OCI-LY1 (cell line): ENCODE measurements around the gene SCN5A.

Experiments
- CTCF ChIP-seq: fragments of 200-600 bp; sonication (generic), shearing (Covaris generic); IDR thresholded peaks from 2 replicates; pipeline ENCODE4 v1.5.1; 2017; ENCODE audit warnings: mild to moderate bottlenecking, antibody characterized with exemption, low read length, moderate library complexity, mixed read lengths
- EZH2 ChIP-seq: fragments of 200-600 bp; sonication (generic), shearing (Covaris generic); IDR thresholded peaks from 2 replicates; pipeline ENCODE4 v1.8.0; 2017; ENCODE audit warnings: borderline replicate concordance, mixed run types, mild to moderate bottlenecking, antibody characterized with exemption, low read length, moderate library complexity, mixed read lengths

DNA sequence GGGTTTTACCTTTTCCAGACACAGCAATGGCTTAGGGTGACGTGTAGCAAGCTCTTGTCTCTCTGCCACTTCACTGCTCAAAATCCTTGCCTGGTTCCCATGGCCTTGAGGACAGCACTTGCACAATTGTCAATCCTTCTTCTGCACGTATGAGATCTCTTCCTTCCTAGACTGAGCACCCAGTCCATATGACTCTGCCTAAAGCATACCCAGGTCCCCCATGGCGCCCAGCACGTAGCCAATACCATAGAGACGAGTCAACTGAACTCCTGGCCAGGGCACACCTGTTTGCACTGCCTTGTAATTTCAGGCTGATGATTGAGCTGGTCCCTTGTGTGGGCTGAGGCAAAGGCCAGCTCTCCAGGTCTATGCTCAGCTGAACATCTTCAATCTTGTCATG is 23.3 kb downstream of the SCN5A start:
- TF ChIP-seq CTCF = no peak
- TF ChIP-seq EZH2 = no peak
